GM19238 (cell line): ENCODE data around the gene PIGBOS1.
"Not testable (repeated sequence)": the region's sequence is repeated elsewhere in the genome, so short reads cannot be mapped to it uniquely, and the experiment has no call there.

Experiments
- DNase-seq: peaks from one replicate; pipeline ENCODE4 v3.0.0; 2011; ENCODE audit warnings: low spot score; ENCODE audit not compliant: insufficient read length

The PIGBOS1 gene

GRCh38 chr15:55297315-55297714, 21.6 kb downstream of the PIGBOS1 start:
- DNase-seq: no peak

- peak; percentile 67 for DNase-seq
These were observed 28.3 kb downstream of the PIGBOS1 start for GRCh38 chr15:55290528-55291057.

GRCh38 chr15:55289746-55290527, 29.0 kb downstream of the PIGBOS1 start, which contains the start of gene RAB27A:
RAB27A (minus strand) TSS chr15:55289813; CDS start chr15:55234934, 54,879 bp downstream.
- DNase-seq: peak; percentile 65

DNA sequence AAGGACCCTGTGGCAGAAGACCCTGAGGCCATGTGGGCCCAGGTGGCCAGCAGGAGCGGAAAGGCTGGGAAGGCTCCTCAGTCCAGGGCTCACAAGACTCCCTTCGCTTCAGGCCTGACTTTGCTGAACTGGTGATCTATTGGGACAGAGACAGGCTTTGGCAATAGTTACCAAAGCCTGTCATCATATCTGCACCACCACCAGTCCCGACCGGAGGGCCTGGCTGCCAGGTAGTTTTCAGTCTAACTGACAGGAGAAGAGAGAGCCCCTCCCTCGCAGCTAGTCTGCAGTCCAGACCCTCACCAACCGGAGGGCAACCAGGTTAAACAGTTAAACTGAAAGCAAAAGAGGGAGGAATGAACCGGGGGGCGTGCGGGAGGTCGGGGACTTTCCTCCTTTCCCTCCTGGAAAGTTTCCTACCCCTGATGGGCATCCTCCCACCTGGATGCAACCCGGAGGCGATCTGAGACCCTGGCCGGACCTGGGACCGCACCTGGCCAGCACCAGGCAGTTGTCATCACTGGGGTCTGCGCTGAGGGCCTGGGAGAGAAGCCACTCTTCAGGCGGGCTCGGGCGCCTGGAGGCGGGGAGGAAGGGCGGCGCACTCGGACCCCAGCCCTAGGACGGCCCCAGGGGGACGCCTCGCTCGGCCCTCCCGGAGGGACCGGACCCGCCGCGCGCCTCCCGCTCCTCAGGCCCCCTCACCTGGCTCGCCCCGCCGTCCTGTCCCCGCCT, 29.7 kb downstream of the PIGBOS1 start:
- DNase-seq: no peak

DNA sequence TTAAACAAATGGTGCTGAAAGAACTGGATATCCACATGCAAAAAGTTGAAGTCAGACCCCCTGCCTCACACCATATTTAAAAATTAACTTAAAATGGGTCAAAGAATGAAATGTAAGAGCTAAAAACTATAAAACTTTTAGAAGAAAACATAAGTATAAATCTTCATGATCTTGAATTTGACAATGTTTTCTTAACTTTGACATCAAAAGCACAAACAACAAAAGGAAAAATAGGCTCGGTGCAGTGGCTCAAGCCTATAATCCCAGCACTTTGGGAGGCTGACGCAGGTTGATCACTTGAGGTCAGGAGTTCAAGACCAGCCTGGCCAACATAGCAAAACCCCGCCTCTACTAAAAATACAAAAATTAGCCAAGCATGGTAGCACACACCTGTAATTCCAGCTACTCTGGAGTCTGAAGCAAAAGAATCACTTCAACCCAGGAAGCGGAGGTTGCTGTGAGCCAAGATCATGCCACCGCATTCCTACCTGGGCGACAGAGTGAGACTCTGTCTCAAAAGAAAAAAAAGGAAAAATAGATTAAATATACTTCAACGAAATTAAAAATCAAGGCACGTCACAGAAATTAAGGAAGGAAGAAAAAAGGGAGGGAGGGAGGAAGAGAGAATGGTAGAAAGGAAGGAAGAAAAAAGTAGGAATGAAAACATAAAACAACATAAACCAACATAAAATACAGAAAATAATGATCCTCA, 30.8 kb downstream of the PIGBOS1 start:
- no peak for DNase-seq

DNA sequence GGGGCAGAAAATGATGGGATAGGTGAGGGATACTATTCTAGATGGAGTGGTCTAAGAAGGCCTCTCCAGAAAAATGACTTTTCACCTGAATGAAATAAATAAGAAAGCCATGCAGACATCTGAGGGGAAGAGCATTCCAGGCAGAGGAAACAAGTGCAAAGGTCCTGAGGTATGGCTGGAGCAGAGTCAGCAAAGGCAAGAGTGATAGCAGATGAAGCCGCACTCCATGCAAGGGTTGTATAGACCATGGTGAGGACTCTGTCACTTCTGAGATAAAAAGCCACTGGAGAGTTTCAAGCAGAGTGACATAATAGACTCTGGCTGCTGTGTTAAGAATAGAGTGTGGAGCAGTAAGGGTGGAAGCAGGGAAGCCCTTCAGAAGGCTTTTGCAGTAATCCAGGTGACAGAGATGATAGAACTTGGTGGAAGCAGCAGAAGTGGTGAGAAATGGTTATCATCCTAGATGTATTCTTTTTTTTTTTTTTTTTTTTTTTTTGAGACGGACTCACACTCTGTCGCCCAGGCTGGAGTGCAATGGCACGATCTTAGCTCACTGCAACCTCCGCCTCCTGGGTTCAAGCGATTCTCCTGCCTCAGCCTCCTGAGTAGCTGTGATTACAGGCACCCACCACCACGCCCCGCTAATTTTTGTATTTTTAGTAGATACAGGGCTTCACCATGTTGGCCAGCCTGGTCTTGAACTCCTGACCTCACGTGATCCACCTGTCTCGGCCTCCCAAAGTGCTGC, 32.3 kb downstream of the PIGBOS1 start:
- not testable (repeated sequence) for DNase-seq

- DNase-seq: no peak
These were observed 34.5 kb downstream of the PIGBOS1 start for GRCh38 chr15:55284426-55284825.

- DNase-seq: no peak
These were observed 35.4 kb downstream of the PIGBOS1 start for GRCh38 chr15:55283379-55284147.

GRCh38 chr15:55282284-55282833, 36.6 kb downstream of the PIGBOS1 start:
- no peak for DNase-seq

- no peak for DNase-seq
These were observed 37.2 kb downstream of the PIGBOS1 start for GRCh38 chr15:55281517-55282228.

- not testable (repeated sequence) for DNase-seq
These were observed 38.3 kb downstream of the PIGBOS1 start for GRCh38 chr15:55280589-55280988.

GRCh38 chr15:55279746-55280351, 39.1 kb downstream of the PIGBOS1 start:
- DNase-seq: no peak

DNA sequence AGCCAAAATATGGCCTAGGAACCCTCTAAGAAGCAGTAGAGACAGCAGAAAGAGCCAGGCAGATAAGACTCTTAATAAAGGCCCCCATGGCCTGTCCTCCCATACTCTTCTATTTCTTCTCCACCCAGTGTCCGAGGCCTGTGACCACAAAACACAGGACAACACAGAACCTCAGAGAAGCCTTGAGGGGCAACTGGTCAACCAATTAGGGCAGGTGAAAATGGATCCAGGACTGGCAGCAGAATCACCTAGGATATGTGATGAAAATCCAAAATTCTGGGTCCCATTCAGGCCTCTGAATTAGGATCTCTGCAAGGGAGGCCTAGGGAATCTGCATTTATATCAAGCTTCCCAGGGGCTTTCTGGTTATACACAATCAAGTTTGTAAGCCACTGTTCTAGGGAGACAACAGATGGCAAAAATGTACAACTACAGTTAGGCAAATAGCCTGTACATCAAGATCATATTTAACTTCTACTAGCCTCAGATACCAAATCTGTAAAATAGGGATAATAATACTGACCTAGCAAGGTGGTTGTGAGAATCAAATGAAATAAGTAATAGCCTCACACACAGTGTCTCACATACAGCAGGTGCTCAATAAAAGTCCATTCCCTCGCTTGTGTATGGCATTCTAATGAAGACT, 39.7 kb downstream of the PIGBOS1 start:
- no peak for DNase-seq

- DNase-seq: no peak
These were observed 41.2 kb downstream of the PIGBOS1 start for GRCh38 chr15:55277715-55278114.

GRCh38 chr15:55277116-55277564, 41.8 kb downstream of the PIGBOS1 start:
- DNase-seq: no peak

GRCh38 chr15:55276324-55276723, 42.6 kb downstream of the PIGBOS1 start:
- DNase-seq: no peak

GRCh38 chr15:55270291-55270690, 48.6 kb downstream of the PIGBOS1 start:
- no peak for DNase-seq

- no peak for DNase-seq
These were observed 50.7 kb downstream of the PIGBOS1 start for GRCh38 chr15:55268176-55268695.
